CD4-positive, alpha-beta T cell treated with Interleukin-15 for 1 hour (primary cell): ENCODE results near the gene ERBB4.

Source experiments
- DNase-seq: peaks from one replicate; pipeline ENCODE4 v3.0.0-alpha.2; 2020

ERBB4 gene

GRCh38 chr2:211503198-211503597 is 1035.4 kb downstream of the ERBB4 start:
- DNase-seq = no peak

- no peak for DNase-seq
Measured at GRCh38 chr2:211498551-211499205, 1039.9 kb downstream of the ERBB4 start.

- DNase-seq = no peak
Measured at GRCh38 chr2:211495339-211495738, 1043.3 kb downstream of the ERBB4 start.

- DNase-seq = no peak
Measured at GRCh38 chr2:211494536-211494935, 1044.1 kb downstream of the ERBB4 start.

GRCh38 chr2:211494085-211494484 is 1044.5 kb downstream of the ERBB4 start:
- DNase-seq = no peak

GRCh38 chr2:211487733-211488132 is 1050.9 kb downstream of the ERBB4 start:
- DNase-seq = no peak

GRCh38 chr2:211479536-211480150 is 1059.0 kb downstream of the ERBB4 start:
- DNase-seq = no peak

- DNase-seq = no peak
Measured at GRCh38 chr2:211477537-211478275, 1060.9 kb downstream of the ERBB4 start.

GRCh38 chr2:211473116-211473515 is 1065.5 kb downstream of the ERBB4 start:
- no peak for DNase-seq

GRCh38 chr2:211469664-211470059 is 1068.9 kb downstream of the ERBB4 start:
- DNase-seq = no peak

- no peak for DNase-seq
Measured at GRCh38 chr2:211468877-211469663, 1069.5 kb downstream of the ERBB4 start.

- no peak for DNase-seq
Measured at GRCh38 chr2:211468217-211468616, 1070.4 kb downstream of the ERBB4 start.

- DNase-seq = no peak
Measured at GRCh38 chr2:211463397-211463796, 1075.2 kb downstream of the ERBB4 start.

- no peak for DNase-seq
Measured at GRCh38 chr2:211458974-211459373, 1079.6 kb downstream of the ERBB4 start.

- no peak for DNase-seq
Measured at GRCh38 chr2:211457325-211457724, 1081.3 kb downstream of the ERBB4 start.

GRCh38 chr2:211455216-211455841 is 1083.3 kb downstream of the ERBB4 start:
- no peak for DNase-seq

- DNase-seq = no peak
Measured at GRCh38 chr2:211454679-211455078, 1083.9 kb downstream of the ERBB4 start.

GRCh38 chr2:211453311-211453887 is 1085.2 kb downstream of the ERBB4 start:
- DNase-seq = no peak

- DNase-seq = no peak
Measured at GRCh38 chr2:211451642-211452041, 1087.0 kb downstream of the ERBB4 start.

- DNase-seq = no peak
Measured at GRCh38 chr2:211449819-211450218, 1088.8 kb downstream of the ERBB4 start.

- no peak for DNase-seq
Measured at GRCh38 chr2:211447548-211447947, 1091.1 kb downstream of the ERBB4 start.

- no peak for DNase-seq
Measured at GRCh38 chr2:211440107-211440506, 1098.5 kb downstream of the ERBB4 start.
